ENCODE measurements around the gene CMTM8.
"Not testable (repeated sequence)": the region's sequence is repeated elsewhere in the genome, so short reads cannot be mapped to it uniquely, and the experiment has no call there.

The CMTM8 gene, protein sequence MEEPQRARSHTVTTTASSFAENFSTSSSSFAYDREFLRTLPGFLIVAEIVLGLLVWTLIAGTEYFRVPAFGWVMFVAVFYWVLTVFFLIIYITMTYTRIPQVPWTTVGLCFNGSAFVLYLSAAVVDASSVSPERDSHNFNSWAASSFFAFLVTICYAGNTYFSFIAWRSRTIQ

GRCh38 chr3:32238453-32239306 lies at the start of gene CMTM8:
Gene CMTM8, plus strand, starts transcription at chr3:32238680. Its CDS starts 293 bp downstream, at chr3:32238973.
- DNase-seq: peak in 6 of 56 donors; percentile 1 to 29 (median 6)

DNA sequence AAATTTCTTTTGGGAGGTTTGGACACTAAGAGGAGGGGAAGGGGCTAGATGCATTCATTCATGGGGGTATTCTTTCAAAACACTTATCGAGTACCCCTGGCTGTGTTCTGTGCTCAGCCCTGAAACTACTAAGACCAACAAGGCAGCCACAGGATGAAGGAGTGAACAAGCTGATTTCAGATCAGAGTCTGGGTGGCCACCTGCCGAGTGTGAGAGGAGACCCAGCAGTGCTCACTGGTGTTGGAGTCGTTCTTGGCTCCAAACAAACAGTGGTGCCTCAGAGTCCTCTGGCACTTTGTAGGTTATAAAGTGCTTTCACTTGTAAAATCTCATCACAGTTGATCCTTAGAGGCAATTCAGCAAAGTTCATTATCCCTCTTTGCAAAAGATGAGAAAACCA lies 48.8 kb upstream of the CMTM8 start:
- no peak for DNase-seq

DNA sequence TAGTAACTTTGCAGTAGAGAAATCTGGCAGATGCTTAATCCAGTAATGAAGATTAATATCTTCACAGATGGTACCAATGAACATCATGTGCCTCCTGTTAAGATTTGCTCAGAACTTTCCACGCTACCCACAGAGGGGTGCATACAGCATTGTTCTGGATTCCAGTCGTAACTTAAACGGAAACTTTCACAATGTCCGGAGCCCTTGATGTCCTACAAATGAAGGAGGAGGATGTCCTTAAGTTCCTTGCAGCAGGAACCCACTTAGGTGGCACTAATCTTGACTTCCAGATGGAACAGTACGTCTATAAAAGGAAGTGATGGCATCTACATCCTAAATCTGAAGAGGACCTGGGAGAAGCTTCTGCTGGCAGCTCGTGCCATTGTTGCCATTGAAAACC lies 47.9 kb upstream of the CMTM8 start:
- not testable (repeated sequence) for DNase-seq

GRCh38 chr3:32193101-32193500 lies 45.4 kb upstream of the CMTM8 start:
- no peak for DNase-seq

DNA sequence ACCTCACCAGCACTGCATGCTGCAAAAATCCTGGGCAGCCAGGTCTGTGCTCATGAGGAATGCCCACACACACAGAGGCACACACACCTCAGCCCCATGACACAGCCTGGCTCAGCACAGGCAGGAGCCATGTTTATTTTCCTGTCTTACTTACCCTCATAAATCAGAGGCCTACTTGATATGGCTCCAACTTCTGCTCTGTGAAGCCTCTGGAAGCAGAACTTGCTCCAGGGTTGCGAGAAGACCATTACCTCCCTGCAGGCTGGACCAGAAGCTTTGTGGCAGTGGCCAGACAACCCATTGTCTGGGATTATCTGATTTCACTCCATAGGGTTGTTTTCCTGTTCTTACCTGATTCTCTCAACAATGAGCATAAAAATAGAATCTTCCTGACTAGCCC lies 43.8 kb upstream of the CMTM8 start:
- DNase-seq: no peak

DNA sequence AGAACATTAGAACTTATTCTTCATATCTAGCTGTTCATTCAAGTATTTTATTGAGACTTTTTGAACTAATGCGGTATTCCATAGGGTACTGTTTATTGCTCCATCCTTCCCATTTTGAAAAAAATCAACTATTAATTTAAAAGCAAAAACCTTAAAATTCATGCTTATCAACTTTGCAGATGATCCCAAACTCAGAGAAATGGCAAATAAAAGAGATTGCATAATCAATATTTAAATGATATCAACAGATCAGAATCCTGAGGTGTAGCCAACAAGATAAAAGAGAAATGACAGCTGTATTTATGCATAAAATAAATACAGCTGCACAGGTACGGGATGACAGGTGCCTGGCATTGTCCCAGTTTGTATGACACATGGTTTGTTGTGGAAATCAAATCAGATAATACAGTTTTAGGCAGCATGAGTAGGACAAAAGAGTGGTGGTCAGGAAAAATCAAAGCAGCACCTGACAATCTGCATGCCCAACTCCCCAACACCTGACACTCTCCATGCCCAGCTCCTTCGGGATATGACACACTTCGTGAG lies 42.4 kb upstream of the CMTM8 start:
- DNase-seq: no peak

GRCh38 chr3:32197991-32198390 lies 40.5 kb upstream of the CMTM8 start:
- DNase-seq: no peak

DNA sequence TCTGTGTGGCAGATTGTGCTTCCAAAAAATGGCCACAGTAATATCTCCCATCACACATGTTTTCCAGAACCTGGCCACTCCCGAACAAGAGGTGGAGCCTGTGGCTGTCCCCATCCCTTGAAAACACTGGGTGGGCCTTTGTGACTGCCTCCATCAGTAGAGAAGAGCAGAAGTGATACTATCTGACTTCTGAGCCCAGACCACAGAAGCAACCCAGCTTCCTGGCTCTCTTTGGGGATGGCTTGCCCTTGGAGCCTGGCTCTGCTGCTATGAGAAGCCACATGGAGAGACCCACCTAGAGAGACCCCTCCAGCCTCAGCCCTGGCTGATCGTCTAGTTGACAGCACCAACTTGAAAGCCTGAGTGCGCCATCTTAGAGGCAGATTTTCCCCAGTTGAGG lies 39.8 kb upstream of the CMTM8 start:
- no peak for DNase-seq

DNA sequence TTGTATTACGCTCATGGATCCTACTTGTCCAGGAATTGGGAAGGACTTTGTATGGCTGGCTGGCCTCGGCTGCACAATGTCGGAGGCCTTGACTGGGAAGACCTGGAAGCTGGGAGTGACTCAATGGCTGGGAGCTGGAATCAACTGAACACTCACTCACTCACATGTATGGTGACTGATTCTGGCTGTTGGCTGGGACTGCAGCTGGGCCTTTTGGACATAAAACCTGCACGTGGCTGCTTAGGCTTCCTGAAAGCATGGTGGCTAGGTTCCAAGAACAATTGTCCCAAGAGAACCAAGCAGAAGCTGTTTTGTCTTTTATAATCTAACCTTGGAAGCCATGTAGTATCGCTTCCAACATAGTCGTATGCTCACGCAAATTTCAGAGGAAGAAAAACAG lies 38.0 kb upstream of the CMTM8 start:
- no peak for DNase-seq

GRCh38 chr3:32200992-32201758 lies 37.3 kb upstream of the CMTM8 start:
- DNase-seq: no peak

DNA sequence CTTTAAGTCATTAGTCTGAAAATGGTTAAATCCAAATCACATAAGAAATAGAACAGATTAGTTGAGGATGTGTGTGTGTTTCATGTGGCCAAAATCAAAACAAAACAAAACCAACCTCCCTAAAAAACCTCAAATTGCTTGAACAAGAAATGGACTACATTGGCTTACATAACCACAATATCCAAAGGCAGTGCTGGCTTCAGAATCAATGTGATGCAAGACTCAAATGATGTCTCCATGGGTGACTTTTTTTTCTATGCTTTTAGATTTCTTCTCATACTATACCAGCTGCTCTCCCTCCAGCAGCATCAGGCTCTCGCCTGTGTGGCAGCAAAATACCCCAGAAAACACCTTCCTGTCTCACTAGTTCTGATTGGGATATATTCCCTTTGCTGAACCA lies 36.0 kb upstream of the CMTM8 start:
- DNase-seq: no peak

DNA sequence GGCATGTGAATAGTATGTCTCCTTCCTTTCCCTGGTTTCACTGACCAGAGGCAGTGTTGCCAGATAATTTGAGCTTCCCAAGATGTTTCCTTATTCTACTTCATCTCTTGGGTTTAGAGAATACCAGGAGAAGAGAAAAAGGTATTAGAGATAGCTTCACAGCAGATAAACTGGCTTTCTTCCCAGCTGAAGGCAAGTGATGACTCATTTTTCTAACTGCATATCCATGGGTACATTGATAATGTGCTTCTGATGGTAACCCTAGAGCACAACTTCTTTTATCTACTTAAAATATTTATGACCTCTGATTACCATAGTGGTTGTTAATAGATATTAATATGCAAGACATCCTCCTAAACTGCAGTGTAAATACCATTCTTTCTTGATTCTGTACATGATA lies 34.6 kb upstream of the CMTM8 start:
- DNase-seq: no peak

DNA sequence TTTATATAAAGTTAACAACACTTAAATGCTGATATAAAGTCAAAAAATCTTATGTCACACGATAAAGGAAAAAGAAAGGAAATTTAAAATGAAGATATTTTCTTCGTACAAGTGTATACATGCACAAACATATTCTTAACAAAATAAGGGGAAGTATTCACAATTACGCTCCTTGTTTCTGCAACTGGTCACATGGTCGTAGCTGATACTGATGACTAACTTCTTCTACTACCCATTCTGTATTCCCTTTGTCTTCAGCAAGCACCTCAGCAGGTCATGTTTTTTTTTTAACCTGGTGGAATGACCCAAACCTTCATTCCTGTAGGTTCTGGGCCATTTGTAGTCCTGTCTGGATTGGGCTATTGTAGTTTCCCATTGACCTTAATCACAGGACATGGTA lies 30.0 kb upstream of the CMTM8 start:
- DNase-seq: no peak

GRCh38 chr3:32215185-32215584 lies 23.3 kb upstream of the CMTM8 start:
- DNase-seq: no peak

DNA sequence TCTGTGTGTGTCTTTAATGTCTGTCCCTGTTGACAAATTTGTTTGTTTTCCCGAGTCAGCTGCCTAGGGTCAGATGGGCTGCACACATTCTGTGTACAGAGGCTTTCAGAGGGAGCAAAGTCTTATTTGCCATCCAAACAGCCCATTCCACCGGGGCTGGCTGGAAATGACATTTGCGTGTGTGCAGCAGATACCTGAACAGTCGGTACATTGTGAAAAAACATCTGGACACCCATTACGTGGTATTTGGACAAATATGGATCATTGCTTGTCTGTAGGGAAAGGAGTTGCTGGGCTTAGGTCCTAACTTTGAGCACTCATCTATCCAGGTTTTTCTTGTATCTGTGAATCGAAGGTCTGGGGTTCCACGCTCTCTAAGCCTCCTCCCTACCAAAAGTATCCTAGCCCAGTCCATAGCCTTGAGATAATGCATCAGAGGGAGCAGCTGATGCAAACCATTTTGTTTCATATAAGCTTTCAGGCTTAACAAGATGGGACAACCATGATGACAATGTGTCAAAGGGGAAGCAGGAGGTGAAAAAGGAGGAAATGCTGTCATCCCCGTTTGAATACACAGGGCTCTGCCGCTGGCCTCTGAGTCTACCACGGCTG lies 22.2 kb upstream of the CMTM8 start:
- DNase-seq: no peak

DNA sequence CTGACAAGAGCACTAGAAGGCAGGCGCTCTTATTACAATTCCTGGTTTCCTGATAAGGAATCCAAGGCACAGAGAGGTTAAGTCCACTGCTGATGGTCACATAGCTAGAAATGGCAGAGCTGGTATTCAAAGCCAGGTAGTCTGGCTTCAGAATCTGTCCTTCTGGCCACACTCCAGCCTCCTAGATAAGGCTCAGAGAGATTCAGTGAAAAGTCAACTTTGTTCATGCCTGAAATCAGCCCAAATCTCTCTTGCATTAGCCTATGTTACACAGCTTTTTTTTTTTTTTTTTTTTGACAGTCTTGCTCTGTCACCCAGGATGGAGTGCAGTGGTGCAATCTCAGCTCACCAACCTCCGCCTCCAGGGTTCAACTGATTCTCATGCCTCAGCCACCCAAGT lies 21.1 kb upstream of the CMTM8 start:
- no peak for DNase-seq

DNA sequence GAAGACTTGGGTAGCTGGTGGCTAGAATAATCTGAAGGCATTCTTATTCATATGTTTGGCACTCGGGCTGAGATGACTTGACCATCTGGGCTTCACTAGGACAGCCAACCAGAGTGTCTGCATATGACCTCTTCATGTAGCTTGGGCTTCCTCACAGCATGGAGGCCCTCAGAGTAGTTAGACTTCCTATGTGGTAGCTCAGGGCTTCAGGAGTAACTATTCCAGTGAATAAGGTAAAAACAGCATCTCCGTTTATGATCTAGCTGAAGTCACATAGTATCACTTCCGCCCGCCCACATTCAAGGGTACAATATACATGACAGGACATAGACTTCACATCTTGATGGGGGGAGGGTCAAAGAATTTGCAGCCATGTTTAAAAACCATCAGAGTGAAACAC lies 18.9 kb upstream of the CMTM8 start:
- DNase-seq: no peak

GRCh38 chr3:32220006-32220405 lies 18.5 kb upstream of the CMTM8 start:
- no peak for DNase-seq

DNA sequence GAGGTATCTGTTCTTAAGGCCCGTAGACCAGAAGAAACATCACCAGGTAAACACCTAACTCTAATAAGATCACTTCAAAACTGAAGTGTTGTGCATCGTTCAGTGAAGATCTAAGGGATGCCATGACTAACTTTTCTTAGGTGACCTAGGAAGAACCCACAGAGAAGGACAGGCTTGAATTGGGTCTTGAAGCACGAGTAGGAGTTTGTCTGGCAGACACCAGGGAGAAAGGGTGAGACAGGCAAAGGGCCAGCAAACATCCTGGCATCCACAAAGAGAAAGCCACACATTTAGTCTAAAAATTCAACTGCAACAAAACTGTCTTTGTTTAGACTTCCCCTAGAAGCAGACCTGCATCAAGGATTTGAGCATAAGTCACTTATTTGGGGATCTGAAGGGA lies 15.5 kb upstream of the CMTM8 start:
- DNase-seq: no peak

- no peak for DNase-seq
Observed at GRCh38 chr3:32224016-32224516, 14.4 kb upstream of the CMTM8 start.

GRCh38 chr3:32226875-32227500 lies 11.5 kb upstream of the CMTM8 start:
- no peak for DNase-seq
